Activated T-cell treated with anti-CD3 and anti-CD28 coated beads, Interleukin-2, amount 50 U/mL, for 48 hours (primary cell): ENCODE results near the gene KIF1A.

ENCODE experiments used
- DNase-seq, 2 experiments: peaks; one replicate each; pipeline ENCODE4 v3.0.0-alpha.2; 2020

The KIF1A gene

DNA sequence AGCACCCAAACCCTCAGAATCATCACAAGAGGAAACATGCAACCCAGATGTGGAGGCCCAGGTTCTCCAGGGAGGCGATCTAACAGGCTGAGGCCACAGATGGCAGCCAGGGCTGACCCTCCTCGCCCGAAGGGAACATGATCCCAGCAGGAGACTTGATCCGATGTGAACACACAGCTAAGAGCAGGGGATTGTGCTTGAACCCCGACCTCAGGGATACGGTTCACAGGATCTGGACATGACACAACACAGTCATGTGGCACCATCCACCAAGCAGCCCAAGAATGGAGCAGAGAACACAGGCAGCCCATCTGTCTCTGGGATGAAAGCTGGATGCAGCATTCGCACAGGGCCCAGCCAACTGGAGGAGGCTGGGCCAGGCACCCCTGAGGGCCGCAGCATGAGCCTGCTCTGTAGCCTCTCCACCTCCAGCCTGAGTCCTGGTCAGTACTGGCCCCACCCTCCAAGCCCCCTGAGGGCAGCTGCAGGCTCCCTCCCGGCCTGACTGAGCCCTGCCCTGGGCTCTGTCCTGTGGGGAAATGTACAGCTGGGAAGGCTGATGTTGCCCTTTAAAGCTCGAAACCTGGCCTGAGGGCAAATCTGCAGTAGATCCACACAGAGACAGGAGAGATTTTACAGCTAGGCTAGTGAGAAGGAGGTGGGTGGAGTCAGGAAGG is 89.4 kb downstream of the KIF1A start:
- DNase-seq = no peak

- DNase-seq = no peak
Observed at GRCh38 chr2:240728827-240729226, 91.2 kb downstream of the KIF1A start.

DNA sequence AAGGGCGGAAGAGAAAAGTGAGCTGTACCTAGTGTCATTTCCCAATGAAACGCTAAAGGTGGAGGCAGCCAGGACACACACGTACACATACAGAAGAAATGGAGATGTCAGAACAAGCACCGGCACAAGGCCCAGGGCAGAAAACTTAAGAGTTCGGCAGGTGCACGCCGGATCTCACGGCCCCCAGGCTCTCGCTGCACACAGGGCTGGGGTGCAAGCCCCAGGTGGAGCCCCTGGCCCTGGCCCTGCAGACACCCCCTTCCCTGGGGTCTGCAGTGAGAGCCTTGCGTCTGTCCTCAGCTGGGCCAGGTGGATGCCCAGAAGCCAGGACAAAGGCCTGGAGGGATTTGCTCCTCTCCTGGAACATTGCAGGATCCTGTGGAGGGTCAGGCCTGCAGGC is 91.7 kb downstream of the KIF1A start:
- DNase-seq = no peak

DNA sequence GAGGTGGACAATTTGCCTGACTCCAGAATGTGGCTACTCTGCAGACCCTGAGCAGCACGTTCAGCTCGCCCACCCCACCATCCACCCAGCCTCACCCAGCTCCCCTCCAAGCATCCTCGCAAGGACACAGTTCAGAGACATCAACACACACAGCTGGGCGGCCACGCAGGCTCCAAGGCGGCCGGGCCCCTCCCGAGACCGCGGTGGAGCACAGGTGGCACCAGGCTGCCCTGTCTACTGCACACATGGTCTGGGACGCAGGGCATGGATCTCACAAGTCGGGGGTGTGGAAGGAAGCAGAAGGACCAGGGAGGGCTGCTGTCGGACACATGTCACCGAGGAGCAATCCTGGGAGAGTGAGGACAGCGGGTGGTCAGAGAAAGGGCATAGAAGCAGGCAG is 92.1 kb downstream of the KIF1A start:
- DNase-seq = no peak

GRCh38 chr2:240727439-240727838 is 92.6 kb downstream of the KIF1A start:
- no peak for DNase-seq

DNA sequence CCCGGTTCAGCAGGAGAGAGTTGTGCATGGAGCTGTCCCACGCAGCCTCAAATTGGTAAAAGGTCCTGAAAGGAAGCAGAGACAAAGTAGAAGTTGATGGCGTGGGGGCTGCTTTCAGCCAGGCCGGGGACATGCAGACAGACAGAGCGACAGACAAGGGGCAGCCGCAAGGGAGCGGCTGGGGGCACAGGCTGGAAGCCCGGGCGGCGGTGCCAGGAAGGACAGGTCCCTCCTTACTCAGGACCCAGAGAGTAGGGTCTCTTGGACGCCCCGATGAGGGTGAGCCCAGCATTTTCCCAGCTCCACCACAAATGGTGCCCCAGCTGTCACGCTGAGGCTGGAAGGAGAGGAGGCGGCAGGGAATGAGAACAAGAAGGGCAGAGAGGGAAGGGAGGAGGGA is 93.1 kb downstream of the KIF1A start:
- DNase-seq = no peak

DNA sequence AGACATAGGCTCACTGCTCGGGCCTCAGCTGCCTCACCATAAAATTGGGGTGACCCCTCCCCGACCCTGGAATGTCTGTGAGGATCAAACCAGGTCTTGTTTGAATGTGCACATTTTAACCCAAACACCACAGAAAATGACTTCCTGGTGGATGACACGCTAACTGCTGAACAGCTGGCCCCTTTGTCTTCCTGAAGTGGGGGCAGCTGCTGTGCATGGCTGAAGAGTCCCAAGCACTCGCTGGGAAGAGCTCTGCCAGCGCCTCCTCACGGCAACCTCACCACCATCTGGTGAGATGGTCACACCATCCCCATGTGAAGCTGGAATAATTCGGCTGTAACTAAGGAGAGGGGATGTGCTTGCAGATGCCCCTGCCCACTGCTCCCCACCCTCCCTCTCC is 94.3 kb downstream of the KIF1A start:
- DNase-seq = no peak

GRCh38 chr2:240725266-240725665 is 94.8 kb downstream of the KIF1A start:
- no peak for DNase-seq

DNA sequence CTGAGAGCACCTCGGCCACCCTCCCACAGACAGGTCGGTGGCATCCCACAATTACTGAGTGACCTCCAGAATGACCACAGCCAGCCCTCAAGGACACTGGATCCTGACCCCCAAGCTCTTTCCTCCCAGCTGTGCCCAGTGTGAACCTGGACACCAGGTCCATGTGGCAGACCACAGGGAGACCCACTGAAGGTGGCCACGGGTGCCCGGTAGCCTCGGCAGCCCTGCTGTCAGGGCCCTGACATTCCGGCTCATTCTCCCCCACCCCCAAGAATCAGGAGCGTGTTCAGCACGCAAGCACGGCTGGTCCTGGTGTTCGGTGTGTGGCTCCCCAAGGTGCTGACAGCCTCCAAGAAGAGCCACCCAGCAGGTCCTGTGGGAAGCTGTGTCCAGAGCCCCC is 95.6 kb downstream of the KIF1A start:
- no peak for DNase-seq

DNA sequence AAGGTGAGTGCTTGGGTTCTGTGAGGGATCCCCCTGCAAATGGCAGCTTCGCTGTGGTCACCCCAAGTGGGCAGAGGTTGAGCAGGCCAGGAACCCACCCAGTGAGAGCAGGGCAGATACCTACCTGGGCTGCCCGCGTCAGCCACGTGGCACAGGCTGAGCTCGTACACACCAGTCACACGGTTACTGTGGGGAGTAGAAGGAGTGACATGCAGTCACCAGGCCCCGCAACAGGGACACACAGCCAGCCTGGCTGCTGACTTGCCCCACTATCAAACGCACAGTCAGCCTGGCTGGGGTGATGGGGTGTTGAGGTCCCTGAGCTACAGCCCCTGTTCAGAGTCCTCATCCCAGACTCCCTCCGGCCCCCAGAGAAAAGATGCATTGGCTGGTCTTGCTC is 96.2 kb downstream of the KIF1A start:
- no peak for DNase-seq

GRCh38 chr2:240722796-240723735 is 97.0 kb downstream of the KIF1A start:
- no peak for DNase-seq

GRCh38 chr2:240722376-240722775 is 97.6 kb downstream of the KIF1A start:
- DNase-seq = no peak

DNA sequence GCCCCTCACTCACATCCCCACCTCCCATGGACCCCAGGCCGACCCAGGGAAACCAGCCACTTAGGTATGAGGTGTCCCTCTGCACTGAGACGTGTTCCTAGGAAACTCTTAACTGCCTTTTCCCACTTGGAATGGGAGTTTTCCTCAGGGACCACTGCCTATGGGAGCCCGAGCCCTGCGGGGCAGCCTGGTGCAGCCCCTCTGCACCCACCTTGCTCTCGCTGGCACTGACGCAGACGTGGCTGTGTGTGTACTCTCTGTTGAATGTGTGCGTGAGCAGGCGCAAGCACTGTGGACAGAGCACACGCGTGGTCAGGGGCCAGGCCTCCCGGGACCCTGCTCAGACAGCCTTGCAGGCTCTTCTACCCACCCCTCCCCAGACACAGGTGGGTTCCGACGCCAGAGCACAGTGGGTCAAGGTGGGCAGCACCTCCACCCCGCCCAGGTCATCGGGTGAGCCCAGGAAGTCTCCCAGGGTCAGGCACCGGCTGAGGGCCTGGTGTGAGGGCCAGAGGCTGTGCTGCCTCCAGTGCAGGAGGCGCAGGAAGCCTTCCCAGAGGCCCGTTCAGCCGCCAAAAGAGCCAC is 98.3 kb downstream of the KIF1A start:
- DNase-seq = no peak

- no peak for DNase-seq
Observed at GRCh38 chr2:240720686-240721595, 99.1 kb downstream of the KIF1A start.

- DNase-seq = no peak
Observed at GRCh38 chr2:240719676-240720545, 100.1 kb downstream of the KIF1A start.

GRCh38 chr2:240718896-240719490 is 101.0 kb downstream of the KIF1A start:
- no peak for DNase-seq

GRCh38 chr2:240717681-240718581 is 102.1 kb downstream of the KIF1A start:
- DNase-seq = no peak

- DNase-seq = no peak
Observed at GRCh38 chr2:240717181-240717641, 102.8 kb downstream of the KIF1A start.

DNA sequence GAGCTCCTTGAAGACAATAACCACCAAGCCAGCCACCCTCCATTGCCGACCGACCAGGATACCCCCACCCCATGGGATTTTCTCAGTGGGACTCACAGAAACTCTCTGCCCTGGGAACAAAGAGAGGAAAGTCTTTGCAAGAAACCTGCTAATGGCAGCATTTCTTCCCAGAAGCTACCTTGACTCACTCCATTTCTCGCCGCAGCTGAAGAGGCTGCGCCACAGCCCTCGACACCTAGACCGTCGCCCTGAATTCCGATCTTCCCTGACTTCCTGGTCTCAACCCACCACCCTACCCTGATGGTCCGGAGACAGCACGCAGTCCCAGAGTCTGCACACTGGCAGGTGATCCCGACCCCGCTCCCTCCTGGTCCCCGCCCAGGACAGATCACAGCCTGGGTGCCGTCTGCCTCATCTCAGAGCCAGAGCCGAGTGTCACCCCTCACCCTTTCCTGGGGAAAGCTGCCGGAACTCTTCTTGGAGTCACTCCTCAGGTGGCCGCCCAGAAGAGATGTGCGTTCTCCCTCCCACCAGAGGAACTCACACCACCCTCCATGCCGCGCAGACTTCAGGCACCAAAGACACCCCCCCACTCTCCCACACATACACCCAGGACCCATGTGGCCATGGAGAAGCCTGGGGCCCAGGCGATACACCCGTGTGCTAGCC is 103.8 kb downstream of the KIF1A start:
- no peak for DNase-seq
